GM12892 (cell line): ENCODE data around the gene PLEK2.
A peak's percentile ranks its signal among the peaks of the same experiment; 100 is the strongest.
"Not testable (repeated sequence)": the region's sequence is repeated elsewhere in the genome, so short reads cannot be mapped to it uniquely, and the experiment has no call there.

ENCODE experiments used
- DNase-seq: peaks from one replicate; pipeline ENCODE4 v3.0.0; 2011; ENCODE audit not compliant: insufficient read length
- FAIRE-seq: peaks from 2 replicates; lab custom pipeline; 2011; peaks lifted over from hg19 to GRCh38; lab: Jason Lieb, UNC
- POLR2A ChIP-seq: IDR thresholded peaks from 2 replicates; pipeline ENCODE4 v1.6.1; 2011; ENCODE audit warnings: low read depth, low read length, control low read depth
- POLR2AphosphoS5 ChIP-seq: IDR thresholded peaks from 2 replicates; pipeline ENCODE4 v1.6.1; 2011; ENCODE audit warnings: low read depth, low read length, control low read depth
- TAF1 ChIP-seq: IDR thresholded peaks from 2 replicates; pipeline ENCODE4 v1.6.1; 2011; ENCODE audit warnings: low read depth, mild to moderate bottlenecking, control low read depth, low read length, borderline replicate concordance

Gene PLEK2

DNA sequence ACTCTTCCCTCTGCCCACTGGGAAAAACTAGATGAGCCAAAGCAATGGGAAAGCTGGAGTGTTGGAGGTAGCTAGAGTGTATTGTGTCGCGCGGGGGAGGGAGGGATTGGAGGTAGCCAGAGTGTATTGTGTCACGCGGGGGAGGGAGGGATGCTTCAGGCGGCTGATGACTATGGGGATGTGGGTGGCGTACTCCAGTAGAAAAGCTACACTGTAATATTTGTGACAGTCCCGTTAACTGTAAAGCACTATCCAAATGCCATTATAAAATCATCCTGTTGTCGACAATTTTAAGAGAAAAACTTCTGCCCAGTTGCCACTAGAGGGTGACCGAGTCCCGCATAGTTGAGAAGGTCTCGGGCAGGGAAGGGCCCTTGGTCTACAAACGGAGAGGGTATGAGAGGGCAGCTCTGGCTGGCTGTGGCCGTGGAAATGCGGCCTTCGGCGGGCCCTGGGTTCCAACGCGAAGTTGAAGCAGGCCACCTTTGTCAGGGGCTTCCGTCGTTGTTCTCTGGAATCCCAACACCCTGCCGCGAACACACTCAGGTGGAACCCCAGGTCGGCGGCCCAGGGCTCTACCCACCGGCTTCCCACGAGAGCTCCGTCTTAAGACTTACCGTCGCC is 15.1 kb upstream of the PLEK2 start:
- DNase-seq (peak; percentile 77), FAIRE-seq (peak; percentile 84)
- no peak for TF ChIP-seq TAF1
- no peak for TF ChIP-seq POLR2AphosphoS5
- no peak for TF ChIP-seq POLR2A

DNA sequence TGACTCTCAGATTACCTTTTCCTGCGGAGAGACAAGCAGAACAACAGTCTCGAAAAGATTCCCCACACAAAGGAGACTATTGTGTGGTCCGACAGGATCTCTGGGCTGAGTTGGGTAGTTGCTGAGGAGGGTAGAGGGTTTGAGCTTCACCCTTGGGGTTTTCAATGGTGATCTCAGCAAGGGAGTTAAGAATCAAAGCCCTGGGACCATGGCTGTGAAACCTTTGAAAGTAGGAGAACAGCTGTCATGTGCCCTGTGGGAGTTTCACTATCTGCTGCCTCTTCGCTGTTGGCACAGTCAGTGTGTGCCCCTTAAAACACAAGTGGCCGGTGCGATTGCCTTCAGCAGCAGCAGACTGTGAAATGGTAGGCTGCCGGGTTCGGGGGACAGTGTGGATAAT is 14.2 kb upstream of the PLEK2 start:
- no peak for TF ChIP-seq POLR2A
- TF ChIP-seq TAF1: no peak
- TF ChIP-seq POLR2AphosphoS5: no peak
- FAIRE-seq (no peak), DNase-seq (no peak)

DNA sequence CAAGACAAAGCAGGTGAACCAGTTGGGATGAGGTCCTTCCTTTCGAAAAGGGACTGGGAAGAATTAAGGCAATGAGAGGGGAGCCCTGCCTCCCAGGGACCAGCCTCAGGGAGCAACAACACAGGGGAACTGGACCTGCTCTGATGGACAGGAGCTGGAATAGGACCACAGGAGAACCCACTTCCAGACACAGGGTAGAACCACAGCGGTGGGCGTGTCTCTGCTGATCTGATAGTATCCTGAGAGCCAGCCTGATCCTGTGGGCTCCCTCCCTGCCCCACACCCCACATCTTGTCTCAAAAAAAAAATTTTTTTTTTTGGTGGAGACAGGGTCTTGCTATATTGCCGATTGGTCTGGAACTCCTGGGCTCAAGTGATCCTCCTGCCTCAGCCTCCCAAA is 13.6 kb upstream of the PLEK2 start:
- FAIRE-seq (no peak), DNase-seq (no peak)
- no peak for TF ChIP-seq POLR2AphosphoS5
- TF ChIP-seq POLR2A: no peak
- TF ChIP-seq TAF1: no peak

DNA sequence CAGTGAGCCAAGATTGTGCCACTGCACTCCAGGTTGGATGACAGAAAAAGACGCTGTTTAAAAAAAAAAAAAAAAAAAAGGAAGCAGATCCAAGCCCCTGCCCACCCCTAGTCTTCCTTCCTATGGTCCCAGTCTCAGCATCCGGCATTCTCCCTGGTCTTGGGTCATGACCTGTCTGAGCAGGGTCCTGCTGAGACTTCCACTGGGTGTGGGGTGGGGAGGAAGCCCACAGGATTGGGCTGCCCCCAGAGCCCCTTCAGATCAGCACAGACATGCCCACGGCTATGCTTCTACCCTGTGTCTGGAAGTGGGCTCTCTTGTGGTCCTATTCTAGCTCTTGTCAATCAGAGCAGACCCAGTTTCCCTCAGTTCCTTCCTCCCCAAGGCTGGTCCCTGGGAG is 12.6 kb upstream of the PLEK2 start:
- TF ChIP-seq TAF1: no peak
- no peak for TF ChIP-seq POLR2A
- no peak for TF ChIP-seq POLR2AphosphoS5
- FAIRE-seq: no peak
- DNase-seq: no peak

DNA sequence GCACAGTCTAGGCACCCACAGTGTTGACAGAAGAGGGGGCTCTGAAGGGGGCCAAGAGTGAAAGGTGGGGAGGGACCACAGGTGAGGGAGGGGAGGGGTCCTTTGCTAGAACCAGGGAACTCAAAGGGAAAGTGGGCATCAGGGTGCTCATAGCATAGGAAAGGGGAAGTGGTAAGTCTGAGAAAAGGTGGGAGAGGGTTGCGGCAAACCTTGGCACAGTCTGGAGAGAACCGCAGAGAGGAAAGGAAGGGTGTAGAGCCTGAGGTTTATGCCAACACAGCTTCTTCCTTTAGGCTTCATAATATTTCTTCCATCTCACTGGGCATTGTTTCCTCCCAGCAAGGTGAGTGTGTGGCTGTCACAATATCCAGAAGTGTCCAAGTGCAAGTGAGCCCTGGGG is 11.5 kb upstream of the PLEK2 start:
- no peak for FAIRE-seq
- no peak for TF ChIP-seq TAF1
- TF ChIP-seq POLR2A: no peak
- no peak for TF ChIP-seq POLR2AphosphoS5
- no peak for DNase-seq

DNA sequence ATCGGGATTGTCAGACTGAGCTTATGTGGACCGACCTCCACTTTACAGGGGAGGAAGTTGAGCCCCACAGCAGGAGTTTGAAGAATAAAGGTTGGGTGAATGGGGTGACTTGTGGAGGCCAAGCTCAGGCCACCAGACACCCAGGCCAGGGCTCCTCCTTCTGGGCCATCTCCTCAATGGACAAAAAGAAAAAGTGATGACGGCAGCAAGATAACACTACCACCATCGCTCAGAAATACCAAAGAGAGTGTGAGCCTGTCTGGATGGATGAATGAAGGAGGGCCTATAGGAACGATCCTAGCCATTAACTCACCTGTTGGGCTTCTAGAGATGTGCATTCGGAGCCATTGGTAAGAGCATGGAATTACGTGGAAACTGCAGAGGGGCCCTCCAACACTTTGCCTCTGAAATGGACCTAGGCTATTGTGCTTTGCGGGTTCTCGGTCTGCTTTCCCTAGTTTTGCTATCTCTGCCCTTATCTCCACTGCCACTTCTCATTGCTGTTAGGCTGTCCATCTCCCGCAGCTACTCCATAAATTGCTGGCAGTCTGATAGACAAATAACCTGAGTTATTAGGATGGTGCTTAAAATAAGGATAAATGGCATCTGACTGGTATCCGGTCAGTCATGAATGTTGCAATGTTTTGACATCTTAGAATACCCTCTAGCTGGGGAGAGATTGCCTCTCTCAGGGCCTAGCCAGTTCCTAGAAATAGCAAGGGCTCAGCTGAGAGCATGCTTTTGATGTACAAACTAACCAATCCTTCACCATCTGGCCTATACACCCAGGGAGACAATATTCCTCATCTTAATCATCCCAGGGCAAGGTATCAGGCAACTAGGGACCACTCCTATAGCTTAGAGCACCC is 9.6 kb upstream of the PLEK2 start:
- FAIRE-seq: no peak
- no peak for TF ChIP-seq POLR2A
- no peak for TF ChIP-seq TAF1
- TF ChIP-seq POLR2AphosphoS5: no peak

DNA sequence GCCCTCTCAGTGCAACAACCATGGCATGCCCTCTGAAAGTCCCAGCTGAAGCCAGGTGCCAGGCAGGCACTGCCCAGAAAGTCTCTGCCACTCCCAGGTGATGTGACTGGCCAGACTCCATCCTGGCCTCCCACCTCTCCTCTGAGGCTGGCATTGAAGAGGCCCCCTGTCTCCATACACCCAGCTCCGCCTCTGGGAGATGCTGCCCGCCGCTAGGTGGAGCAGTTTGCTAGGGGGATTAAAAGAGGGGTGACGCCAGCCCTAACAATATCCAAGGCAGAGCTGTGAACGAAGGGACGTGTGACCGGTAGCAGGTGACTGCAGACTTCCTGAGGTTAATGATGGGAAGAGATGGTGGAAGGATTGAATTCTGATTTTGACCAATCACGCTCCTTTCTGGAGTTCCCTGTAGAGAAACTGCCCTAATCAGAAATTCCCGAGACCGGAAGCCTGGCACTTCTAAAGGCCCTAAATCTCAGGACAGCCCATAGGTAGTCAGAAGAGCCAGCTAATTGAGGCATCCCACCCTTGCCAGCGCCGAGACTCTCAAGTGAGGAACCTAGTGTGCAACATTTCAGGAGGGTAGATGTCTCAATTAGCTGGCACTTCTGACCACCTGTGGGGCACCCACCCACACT is 8.3 kb upstream of the PLEK2 start:
- peak; percentile 30 for DNase-seq
- FAIRE-seq: no peak
- TF ChIP-seq TAF1 (no peak), POLR2AphosphoS5 (no peak), POLR2A (no peak)

More for the DNA sequence above, 9.6 kb upstream of the PLEK2 start:
- no peak for DNase-seq

DNA sequence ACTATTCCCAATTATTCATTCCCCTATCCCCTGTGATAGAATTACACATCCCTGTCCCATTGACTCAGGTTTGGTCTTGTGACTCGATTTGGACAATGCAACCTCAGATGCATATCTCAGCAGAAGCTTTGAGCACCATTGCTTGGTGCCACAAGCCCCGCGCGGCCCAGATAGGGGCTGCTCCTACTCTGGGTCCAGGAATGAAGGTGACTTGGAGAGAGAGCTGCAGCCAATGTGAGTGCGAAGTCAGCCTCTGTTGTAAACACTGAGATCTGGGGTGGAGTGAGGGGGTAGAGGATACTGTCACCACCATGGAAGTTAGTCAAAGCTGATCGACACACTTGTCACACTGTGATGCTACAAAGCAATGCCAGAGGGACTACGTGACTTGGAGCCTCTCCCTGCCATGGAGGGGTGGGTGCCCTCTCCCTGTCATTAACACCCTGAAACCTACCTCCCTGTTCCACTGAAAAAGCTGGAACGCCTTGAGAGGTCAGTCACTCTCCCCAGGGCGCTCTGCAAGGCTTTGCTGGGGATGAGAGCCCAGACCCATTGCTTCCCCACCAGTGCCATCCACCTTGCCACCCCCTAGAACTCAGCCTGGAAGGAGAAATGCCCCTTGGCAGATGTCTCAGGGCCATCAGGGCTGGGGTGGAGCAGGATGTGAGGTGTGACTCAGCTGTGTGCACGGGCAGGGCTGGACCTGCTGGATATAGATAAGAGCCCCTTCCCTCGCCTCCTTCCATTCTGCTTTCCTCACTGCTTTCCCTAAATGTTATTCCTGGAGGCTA is 6.6 kb upstream of the PLEK2 start:
- DNase-seq (no peak), FAIRE-seq (no peak)
- TF ChIP-seq POLR2AphosphoS5: no peak
- TF ChIP-seq TAF1: no peak
- TF ChIP-seq POLR2A: no peak

DNA sequence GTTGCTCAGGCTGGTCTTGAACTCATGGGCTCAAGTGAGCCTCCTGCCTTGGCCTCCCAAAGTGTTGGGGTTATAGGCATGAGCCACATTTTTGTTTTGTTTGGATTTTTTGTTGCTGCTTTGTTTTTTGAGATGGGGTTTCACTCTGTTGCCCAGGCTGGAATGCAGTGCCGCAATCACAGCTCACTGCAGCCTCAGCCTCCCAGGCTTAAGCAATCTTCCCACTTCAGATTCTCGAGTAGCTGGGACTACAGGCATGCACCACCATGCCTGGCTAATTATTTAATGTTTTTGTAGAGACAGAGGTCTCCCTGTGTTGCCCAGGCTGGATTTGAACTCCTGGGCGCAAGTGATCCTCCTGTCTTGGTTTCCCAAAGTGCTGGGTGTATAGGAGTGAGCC is 5.7 kb upstream of the PLEK2 start:
- DNase-seq: no peak
- TF ChIP-seq TAF1: no peak
- TF ChIP-seq POLR2AphosphoS5: no peak
- TF ChIP-seq POLR2A: no peak
- FAIRE-seq: no peak

DNA sequence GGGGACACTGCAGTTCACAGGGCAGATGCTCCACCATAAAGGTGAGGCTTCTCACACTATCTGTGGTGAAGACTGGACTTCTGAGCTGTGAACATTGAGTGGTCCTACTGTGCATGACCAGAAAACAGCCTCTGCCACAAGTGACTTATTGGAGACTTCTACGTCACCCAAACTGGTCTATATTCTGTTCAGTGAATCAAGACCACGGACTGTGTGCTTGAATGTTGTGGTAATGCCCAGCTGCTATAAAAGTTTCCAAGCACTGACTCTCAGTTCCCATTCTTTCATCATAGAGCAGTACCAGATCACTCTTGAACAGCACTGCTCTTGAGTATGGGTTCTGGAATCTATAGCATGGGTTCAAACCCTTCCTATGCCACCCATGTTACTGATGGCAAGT is 4.8 kb upstream of the PLEK2 start:
- DNase-seq (no peak), FAIRE-seq (no peak)
- TF ChIP-seq POLR2A: no peak
- no peak for TF ChIP-seq POLR2AphosphoS5
- no peak for TF ChIP-seq TAF1

DNA sequence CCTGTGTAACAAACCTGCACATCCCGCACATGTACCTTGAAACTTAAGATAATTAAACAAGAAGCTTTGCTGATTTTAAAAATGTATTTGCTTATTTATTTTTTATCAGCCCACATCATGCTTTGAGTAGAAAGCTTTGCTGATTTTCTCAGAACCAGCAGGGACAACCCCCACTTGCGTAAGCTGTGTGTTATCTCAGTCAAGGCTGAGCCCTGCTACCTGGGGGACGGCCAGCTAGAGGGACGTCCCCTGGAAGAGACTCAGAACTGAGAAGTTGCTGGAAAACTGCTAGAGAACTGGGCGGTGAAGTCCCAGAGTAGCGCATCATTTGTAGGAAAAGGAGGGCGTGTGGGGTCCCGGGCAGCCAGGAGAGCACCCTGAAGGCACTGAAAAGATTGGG is 4.1 kb upstream of the PLEK2 start:
- FAIRE-seq (no peak), DNase-seq (no peak)
- TF ChIP-seq TAF1 (no peak), POLR2A (no peak), POLR2AphosphoS5 (no peak)

DNA sequence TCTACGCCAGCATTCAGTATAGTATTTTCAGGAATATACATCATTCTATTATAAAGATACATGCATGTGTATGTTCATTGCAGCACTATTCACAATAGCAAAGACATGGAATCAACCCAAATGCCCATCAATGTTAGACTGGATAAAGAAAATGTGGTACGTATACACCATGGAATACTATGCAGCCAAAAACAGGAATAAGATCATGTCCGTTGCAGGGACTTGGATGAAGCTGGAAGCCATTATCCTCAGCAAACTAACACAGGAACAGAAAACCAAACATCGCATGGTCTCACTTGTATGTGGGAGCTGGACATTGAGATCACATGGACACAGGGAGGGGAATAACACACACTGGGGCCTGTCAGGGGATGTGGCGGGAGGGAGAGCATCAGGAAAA is 3.6 kb upstream of the PLEK2 start:
- not testable (repeated sequence) for FAIRE-seq, DNase-seq
